IMR-90 (cell line): ENCODE measurements around the gene ZNF503. TPM values are rescaled to one million over a fixed set of nuclear protein-coding genes. Genes with fewer than 3 reads are reported as not detected.

Source experiments
- FOS ChIP-seq: fragments of 150-350 bp; IDR thresholded peaks from 2 replicates; pipeline ENCODE4 v1.6.1; 2016; ENCODE audit warnings: low read depth, low read length
- MAFK ChIP-seq: IDR thresholded peaks from 2 replicates; pipeline ENCODE4 v1.6.1; 2012; ENCODE audit warnings: low read depth, low read length, improper control_type of control experiment
- RFX5 ChIP-seq: IDR thresholded peaks from 2 replicates; pipeline ENCODE4 v1.8.0; 2012; ENCODE audit warnings: low read depth, mild to moderate bottlenecking, low read length, moderate library complexity
- polyA plus RNA-seq, 3 experiments: library from polyadenylated mRNA; depleted of rRNA; stranded (reverse); fragments of >200 nt; gene quantifications; 2 replicates each; pipeline ENCODE4 v1.2.3, GENCODE V29; 2012; ENCODE audit warnings: low replicate concordance in 1 of 3
- total RNA-seq: library from RNA; depleted of rRNA; stranded (reverse); fragments of >200 nt; gene quantifications from 2 replicates; pipeline ENCODE4 v1.2.3, GENCODE V29; 2012

The ZNF503 gene
- total and polyA plus RNA-seq, 2 of the 4 experiments (the other 2 are of a cell fraction) = 0.36 to 5.8 TPM

DNA sequence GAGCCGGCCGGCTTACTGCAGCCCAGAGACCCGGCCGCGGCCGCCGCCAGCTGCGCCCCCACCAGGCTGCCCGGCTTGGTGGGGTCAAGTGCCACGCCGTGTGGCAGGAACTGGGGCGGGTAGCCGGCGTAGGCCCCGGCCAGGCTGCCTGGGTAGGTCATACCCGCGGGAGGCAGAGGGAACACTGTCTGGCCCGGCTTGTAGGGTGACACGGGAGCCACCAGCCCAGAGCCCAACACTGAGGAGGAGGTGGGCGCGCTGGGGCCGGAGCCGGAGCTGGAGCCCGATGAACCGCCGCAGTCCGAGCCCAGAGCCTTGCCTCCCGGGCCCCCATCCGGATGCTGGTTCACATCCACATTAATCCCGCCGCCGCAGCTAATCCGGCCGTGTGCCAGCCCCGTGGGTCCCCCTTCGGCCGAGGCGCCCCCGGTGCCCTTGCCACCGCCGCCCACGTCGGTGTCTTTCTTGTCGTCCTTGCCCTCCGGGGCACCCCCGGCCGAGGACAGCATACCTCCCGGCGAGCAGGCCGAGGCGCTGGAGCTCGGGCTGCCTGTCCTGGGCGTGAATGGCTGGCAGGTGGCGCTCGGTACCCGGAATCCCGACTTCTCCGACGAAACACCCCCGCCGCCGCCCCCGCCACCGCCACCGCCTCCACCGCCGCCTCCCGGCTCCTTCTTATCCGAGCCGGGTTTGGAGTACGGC is 2.0 kb downstream of the ZNF503 start (continued):
- TF ChIP-seq MAFK (no peak), RFX5 (no peak), FOS (no peak)
